Stimulated activated CD4-positive, alpha-beta T cell treated with anti-CD3 and anti-CD28 coated beads, Interleukin-1b, Interleukin-23, amount 100 ng/mL, for 1 hour (primary cell): Measurements from ENCODE around the gene UXT.
"Not testable (repeated sequence)": the region's sequence is repeated elsewhere in the genome, so short reads cannot be mapped to it uniquely, and the experiment has no call there.

Source experiments
- DNase-seq, 2 donors: peaks; one replicate each; pipeline ENCODE4 v3.0.0-alpha.2; 2020; ENCODE audit warnings: low read depth in 2 of 2

UXT gene

GRCh38 chrX:47614618-47615017 is 44.4 kb downstream of the UXT start:
- DNase-seq, result no peak

- DNase-seq, result no peak
These were observed 45.9 kb downstream of the UXT start for GRCh38 chrX:47613082-47613481.

GRCh38 chrX:47612418-47612817 is 46.6 kb downstream of the UXT start:
- no peak for DNase-seq

- no peak for DNase-seq
These were observed 47.1 kb downstream of the UXT start for GRCh38 chrX:47611926-47612325.

- no peak for DNase-seq
These were observed 47.5 kb downstream of the UXT start for GRCh38 chrX:47611489-47611888.

- no peak for DNase-seq
These were observed 48.5 kb downstream of the UXT start for GRCh38 chrX:47610511-47610910.

GRCh38 chrX:47608130-47608810 is 50.7 kb downstream of the UXT start:
- DNase-seq, result no peak

- no peak for DNase-seq
These were observed 51.9 kb downstream of the UXT start for GRCh38 chrX:47607091-47607490.

GRCh38 chrX:47605024-47605423 is 54.0 kb downstream of the UXT start:
- no peak for DNase-seq

GRCh38 chrX:47603125-47603524 is 55.9 kb downstream of the UXT start:
- DNase-seq, result not testable (repeated sequence)
